CD1c-positive myeloid dendritic cell (primary cell): ENCODE measurements around the gene CLEC18B.
A peak's percentile ranks its signal among the peaks of the same experiment; 100 is the strongest.
"Not testable (repeated sequence)": the region's sequence is repeated elsewhere in the genome, so short reads cannot be mapped to it uniquely, and the experiment has no call there.

Source experiments
- DNase-seq: peaks from one replicate; pipeline ENCODE4 v3.0.0-alpha.2; 2016; ENCODE audit errors: extremely low spot score

CLEC18B gene

DNA sequence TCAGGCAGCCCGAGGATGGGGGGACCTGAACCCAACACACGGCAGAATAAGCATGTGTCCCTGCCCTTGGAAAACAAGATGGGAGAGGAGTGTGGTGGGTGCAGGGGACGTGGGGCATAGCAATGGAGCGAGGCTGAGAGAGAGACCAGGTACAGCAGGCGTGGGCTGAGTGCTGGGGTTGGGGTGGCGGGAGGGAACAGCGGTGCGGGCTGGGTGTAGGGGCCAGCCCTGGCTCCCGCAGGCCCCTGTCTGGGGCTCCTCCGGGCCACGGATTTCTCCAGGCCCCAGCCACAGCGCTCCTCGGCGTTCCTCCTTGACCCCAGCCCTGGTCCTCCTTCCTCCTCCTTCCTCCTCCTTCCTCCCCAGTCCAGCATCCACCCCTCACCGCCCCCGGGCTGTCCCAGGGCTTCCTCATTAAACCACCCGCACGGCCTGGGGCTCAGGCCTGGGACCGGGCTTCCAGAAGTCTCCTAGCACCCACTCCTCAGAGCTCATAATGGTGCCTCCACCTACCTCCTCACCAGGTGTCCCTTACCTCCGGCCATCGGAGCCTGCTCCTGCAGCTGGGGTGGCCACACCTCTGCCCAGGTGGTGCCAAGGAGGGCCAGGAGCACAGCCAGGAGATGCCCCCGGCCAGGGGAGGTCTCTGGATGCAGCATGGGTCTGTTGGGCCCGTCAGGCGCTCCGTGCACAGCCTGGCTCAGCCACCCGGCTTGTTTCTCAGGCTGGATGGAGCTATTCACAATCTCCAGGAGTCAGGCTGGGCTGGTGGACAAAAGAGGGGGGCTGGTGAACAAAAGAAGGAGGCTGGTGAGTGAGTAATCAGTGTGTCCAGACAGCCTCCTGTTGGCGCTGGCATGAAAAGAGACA is at the start of gene CLEC18B:
TSS of gene CLEC18B (minus strand) at position 867 of the 870 bp plus-strand sequence. CDS start at position 659, 208 bp downstream.
- DNase-seq, result not testable (repeated sequence)

DNA sequence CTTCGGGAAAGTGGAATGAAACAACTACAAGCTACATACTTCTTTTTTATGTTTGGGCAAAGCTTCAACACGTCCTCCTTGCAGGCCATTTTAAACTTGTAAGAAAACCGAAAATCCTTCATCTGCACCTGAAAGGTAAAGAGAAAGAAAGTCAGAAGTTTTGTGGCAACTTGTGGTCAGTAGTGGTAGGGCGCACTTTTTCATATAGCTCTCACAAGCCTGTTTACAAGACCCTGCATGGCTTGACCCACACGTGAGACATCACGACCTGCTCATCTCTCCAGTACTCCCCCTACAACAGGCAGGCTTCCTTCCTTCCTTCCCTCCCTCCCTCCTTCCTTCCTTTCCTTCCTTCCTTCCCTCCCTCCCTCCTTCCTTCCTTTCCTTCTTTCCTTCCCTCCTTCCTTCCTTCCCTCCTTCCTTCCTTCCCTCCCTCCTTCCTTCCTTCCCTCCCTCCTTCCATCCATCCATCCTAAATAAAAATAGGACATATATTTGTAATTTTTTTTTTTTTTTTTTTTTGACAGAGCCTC is 48.7 kb upstream of the CLEC18B start:
- DNase-seq, result no peak

DNA sequence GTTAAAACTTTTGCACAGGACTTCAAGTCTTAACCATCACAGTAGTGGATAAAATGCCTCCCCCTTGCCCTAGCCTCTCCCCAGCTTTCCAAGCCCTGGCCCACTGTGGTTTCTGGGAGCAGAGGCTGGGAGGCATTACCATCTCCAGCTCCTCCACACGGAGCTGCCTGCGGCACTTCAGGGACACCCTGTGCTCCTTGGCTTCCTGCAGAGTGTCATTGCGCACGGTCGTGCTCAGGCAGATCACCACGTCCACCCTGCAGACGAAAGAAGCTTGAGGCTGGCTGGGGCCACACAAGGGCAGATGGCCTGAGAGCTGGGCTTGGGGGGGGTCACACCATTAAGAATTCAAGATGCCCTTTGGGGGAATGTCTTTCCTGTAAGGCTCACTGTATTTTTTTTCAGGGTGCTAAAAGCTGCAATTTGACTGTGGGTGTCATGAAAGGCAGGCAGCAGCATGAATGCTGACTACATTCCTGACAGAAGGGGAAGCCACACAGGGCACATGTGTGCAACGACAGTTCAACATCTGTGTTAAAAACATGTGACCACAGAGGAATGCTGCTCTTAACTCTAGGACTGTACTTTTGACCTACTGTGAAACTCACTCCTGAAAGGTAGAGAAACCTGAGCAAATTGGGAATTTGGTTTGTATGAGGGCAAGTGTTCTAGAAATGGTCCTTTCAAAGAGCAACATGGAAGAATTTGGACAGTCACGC is 47.7 kb upstream of the CLEC18B start:
- no peak for DNase-seq

DNA sequence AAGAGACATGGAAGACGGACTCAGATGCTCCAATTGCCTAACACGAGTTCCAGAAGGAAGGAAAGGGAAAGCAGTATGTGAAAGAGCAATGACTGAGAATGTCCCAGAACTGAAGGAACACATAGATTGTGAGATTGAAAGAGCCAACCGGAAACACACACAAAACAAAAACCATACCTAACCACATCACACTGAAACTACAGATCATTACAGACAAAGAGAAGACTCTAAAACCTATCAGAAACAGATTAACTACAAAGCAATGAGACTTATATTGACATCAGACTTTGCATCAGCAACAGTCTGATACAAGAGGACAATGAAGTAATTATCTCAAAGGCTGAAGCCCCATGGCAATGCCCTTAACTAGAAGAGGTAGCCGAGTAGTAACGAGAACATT is 45.6 kb upstream of the CLEC18B start:
- DNase-seq, result no peak

DNA sequence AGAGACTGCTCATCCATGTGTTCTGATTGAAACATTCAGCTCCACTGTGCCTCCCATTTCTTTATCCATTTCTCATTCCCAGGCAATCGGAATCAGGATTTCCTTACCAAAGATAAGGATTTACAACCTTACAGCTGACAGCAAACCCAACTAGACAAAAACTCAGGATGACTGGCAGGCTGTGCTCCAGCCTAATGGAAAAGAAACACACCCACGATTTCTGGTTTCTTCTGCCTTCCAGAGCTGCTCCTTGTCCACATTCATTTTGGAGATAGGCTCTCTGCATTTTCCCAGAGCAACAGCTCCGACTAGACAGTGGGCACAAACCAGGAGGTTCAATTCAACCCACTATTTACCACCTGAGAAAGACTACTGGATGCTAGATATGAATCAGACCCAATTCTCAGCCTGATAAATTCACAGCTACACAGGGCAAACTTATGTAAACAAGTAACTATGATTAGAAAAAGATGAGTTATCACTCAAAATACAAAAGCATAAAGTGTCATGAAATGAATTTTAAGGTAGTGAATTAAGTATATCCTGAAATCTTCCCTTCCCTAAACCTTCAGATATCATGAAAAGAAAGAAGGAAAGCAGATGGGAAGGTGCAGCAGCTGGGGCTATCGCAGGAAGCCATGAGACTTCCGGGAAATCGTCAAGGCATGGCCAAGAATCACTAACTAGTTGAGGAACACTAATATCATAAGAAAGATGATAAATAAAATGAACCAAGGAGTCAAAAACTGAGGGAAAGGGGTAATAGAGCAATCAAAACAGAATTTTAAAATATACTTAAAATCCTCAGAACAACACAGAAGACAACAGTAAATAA is 44.8 kb upstream of the CLEC18B start:
- no peak for DNase-seq

DNA sequence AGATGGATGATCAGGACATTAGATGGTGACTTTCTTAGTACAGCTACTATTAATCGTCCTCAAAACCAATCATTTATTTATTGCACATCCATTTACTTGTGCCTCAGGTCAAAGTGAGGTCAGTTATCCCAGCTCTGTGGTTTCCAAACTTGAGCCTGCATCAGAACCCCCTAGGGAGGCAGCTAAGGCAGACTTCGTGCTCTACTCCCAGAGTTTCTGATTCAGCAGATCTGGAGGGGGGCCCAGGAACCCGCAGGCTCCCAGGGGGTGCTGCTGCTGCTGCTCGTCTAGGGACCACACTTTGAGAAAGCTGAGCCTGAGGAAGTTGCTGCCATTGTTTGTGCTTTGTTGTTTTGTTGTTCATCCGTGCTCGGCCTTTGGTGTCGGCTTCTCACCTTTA is 44.0 kb upstream of the CLEC18B start:
- DNase-seq, result no peak

DNA sequence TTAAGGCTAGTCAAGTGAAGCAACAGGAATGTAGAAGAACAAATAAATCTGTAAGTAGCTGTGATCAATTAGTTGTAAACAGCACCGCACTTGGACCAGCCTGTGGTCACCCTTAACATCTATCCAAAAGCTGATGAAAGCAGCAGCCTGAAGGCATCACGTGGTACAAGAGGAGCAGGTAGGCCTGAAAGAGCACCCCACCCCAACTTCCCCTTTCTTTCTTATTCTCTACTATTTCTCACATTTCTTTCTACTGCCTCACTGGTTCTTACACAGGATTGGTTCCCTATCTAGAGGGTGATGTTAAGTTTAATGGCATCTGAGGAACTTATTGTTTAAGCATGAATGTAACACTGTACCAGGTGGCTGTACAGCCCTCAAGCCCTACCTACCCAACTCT is 42.6 kb upstream of the CLEC18B start:
- no peak for DNase-seq

DNA sequence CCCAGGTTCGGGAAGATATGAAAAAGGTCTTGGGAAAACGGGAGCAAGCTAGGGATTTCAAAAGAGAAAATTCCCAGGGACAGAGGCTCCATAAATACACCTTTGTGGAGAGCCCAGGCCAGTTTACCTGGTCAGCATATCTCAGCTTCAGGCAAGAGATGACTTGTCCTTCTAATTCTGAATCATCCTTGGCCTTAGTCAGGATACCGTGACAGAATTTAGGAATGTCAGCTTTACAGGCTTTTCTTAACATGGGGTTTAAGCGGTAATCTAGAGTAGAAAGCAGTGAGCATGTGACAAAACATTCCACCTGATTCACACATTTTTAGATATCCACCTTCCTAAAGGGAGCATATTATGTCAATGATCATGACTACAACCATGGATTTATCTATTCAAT is 41.1 kb upstream of the CLEC18B start:
- DNase-seq, result no peak

DNA sequence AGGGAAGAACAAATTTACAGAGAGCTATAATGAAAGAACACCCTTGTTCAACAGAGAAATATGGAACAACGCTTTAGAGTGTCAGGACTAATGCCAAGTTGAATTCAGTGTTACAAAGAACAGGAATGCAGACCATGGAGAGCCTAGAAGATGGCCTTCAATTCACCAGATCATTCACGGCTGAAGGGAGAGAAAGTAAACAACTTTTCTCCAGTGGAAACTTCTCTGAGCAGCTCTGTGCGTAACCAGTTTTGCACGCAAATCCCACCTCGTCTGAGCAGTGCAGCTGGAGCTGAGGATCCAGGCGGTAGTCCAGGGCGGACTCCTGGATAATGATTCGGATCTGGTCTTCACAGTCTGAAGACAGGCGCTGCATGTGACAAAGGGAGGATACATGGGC is 40.5 kb upstream of the CLEC18B start:
- no peak for DNase-seq

DNA sequence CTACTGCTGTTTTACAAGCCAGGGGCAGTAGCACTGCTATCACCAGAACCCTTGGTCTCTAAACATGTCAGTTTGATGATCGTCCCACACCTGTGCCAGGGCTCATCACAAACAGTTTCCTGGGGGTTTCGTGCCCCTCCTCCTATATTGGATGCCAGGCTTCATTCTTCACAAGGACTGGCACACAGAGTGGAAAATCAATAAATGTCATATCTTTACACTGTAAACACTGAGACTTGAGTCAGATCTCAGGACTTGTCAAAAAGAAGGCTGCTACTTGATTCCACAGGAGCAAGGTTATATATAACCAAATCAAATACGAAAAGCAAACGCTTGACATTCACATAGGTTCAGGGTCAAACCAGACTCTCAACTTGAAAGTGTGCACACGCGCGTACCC is 39.3 kb upstream of the CLEC18B start:
- no peak for DNase-seq

DNA sequence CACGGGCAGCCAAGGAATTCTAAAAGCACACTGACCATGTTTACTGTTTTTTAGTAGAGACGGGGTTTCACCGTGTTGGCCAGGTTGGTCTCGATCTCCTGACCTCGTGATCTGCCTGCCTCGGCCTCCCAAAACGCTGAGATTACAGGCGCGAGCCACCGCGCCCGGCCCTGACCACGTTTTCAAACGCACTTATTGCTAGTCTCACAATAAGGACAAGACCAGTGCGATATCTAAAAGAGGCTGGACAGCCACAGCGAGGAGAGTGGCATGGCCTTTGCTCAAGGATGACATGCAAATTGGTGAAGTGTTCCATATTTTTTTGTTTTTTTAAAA is 35.0 kb upstream of the CLEC18B start:
- DNase-seq, result no peak

DNA sequence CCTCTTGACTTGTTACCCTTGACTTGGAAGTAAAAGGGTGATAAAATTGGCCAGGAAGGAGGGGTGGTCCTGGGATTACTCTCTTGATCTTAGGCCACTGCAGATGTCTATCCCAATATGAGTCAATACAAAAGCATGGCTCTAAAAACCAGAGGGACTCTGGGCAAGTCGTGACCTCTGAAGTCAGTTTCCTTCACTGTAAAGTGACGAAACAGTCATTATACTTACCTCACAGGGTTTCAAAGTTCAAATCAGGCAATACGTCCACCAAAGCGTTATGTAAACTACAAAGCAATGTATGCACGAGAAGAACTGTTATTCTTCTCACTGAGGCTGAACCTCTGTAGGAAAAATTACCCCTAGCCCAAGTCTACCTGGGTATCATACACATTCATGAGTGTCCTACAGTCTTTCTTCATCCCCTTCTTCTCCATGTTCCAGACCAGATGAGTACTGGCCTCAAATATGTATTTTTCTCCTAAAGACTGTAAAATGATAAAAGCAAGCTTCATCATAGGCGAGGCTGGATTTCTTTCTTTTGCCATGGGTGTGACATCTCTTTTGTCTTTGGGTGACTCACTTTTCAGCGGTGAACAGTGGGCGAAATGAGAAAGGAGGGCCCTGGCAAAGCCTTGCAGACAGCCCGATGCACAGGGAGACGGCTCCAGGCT is 34.5 kb upstream of the CLEC18B start:
- DNase-seq, result no peak

DNA sequence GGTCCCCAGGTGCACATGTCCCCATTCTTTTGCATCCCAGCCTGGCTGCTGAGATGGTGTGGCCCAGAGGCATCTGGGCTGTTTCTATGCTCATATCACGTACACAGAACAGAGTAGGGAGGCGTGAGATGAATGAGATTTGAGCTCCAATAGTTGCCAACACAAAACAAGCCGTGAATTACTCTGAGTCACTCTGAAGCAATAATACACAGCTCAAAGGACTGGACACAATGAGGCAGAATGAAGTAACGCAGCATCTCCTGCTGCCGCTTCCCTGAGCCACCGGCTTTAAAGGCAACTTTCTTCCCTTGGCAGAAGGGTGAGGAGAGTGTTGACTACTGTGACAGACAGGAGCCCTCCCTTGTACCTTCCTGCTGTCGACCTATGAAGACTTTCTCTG is 33.9 kb upstream of the CLEC18B start:
- no peak for DNase-seq

DNA sequence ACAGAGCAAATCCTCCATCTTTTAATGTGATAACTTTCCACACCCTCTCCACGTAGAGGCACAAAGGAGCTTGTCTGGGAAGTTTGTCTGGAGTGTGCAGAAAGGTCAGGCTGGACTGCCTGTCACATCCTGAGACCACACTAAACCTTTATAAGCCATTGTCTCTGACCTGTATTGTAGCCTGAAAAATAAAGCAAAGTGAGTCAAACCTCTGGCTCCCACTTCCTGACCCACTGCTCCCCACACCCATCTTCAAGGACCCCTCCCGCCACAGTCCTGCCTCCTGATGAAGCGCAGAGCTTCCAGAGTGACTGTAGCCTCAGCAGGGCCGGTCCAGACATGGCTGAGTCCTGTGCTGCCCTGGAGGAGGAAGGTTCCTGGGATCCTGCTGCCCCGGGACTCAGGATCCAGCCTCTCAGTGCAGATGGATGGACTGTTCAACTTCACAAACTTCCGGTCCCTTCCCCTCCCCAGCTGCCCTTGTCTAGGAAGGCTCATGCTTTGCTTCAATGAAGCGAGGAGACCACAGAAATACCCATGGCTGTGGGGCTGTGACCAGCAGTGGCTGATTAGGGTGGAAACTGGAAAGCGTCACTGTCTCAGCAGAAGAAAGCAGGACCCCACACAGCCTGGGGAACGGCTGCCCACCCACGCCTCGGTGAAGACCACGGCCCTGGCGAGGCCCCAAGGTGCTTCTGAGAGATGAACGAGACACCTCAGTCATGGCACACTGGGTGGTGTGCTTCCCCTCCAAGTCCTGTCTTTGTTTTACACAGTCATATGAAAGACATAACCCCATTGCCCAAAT is 30.9 kb upstream of the CLEC18B start:
- no peak for DNase-seq

DNA sequence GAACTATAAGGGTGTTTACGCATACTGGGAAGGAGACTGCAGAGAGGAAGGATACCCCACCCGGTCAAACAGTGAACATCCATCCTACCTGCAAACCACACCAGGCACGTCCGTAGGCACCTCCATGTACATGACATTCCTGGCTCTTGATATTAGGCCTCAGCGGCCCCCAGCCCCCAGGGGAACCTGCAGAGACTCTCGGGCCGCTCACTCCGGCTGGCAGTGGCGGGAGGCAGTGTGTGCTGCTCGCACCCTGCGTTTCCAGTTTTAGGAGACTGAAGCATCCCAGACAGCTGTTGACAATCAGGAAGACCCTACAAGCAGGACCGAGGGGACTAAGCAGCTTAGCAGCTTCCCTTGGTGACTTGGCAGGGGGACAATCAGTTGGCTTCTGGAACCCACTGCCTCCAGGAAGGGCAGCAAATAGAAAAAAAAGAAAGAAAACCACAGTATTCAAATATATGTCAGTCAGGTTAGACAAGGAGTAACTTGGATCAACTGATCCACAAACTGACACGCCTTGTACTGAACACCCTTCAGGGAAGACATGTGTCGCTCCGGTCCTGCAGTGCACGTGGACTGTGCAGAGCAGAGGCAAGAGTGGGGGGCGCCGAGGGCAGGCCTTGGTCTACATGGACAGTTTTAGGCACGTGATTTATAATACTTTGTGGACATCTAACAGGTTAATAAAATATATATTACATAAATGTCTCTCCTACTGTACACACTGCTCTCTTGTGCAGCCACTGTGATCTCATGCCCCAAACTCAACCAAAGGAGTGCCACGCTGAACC is 29.9 kb upstream of the CLEC18B start:
- no peak for DNase-seq

DNA sequence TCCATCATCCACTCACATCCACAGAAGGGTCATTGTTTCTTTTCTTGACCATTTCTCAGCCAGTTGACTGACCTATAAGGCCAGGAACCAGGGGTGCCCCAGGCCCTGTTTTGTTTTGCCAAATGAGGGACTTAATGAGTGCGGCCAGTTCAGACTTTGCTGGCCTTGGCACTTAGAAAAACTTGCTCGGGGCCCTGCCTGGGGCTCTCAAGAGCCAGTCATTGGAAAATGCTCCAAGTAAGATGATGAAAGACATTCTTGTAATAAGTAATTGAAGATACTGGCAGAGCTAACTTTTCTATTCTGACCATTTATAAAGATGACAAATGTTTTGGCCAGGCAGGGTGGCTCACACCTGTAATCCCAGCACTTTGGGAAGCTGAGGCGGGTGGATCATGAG is 29.0 kb upstream of the CLEC18B start:
- no peak for DNase-seq

DNA sequence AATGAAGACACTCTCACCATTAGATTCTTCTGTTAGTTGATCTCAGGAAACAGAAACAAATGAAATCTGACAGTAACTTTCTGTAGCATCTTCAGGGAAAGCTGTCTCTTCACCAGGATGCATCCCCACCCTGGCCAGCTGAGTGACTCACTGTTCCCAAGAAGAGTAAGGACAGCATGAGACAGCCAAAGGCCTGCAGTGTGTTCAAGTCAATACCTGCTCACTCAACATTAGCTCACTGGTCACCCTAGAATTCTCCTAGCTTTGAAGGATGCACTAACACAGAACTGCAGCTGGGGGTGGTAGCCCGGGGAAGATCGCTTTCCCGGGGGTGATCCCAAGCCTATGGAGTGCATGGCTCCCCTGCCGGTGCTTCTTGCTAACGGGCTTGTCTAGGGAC is 28.2 kb upstream of the CLEC18B start:
- DNase-seq, result peak; percentile 15

DNA sequence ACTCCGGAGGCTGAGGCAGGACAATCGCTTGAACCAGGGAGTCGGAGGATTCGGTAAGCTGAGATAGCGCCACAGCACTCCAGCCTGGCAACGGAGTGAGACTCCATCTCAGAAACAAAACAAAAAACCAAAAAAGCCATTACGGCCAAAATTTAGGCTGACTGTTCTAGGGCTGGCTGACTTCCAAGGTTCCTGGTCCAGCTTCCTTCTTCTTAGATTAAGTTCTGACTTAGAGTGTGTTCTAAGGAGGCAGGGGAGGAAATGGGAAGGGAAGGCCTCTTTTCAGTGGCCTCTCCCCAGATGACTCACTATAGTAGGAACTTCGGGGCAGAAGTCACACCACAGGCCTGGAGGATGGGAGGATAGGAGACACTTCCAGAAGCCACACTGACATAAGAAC is 27.7 kb upstream of the CLEC18B start:
- peak; percentile 87 for DNase-seq

DNA sequence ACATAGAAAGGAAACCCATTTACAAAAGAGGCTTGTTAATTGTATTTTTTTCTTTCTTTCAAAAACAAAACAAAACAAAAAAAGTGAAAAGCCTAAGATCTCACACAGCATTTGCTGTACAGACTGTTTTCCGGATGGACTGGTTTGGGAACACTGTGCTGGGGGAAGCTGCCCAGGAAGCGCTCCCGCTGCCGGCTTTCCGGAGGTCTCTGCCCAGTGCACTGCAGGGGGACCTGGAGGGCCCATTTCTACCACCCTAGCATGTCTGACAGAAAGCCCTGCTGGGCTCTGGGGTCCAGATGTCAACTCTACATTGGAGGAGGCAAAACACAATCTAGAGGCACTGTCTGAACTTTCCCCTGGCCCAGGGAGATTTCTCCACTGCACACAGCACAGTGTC is 26.3 kb upstream of the CLEC18B start:
- DNase-seq, result no peak

DNA sequence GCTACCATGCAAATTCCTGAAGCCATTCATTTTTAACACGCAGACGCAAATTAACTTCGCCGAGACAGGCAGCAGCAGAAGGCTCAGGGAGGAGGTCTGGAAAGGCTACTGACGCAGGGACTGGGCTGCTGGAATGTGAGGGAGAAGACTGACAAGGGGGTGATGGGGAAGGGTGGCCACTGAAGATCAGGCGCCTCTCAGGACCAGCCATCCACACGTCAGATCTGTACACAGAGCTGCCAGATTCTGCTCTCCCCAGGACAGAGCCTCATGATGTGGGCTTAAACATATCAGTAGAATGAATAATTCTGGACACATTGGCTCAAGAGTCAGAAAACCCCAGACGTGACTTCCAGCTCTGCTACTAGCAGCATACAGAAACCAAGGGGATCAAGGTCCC is 25.6 kb upstream of the CLEC18B start:
- no peak for DNase-seq
